Measurements from ENCODE around the gene MCF2L. TPM values are rescaled to one million over a fixed set of nuclear protein-coding genes. Genes with fewer than 3 reads are reported as not detected.

MCF2L gene
- total RNA-seq, 1 donor from 2014 or later: 6.7 TPM

- Mint-ChIP-seq H3K36me3 (ENCODE audit: low read depth) (peaks cover 1% of the 10 kb centered on the region), H3K4me1 (ENCODE audit: low read depth) (peaks cover 8% of the 10 kb centered on the region), H3K9me3 (ENCODE audit: low read depth) (peaks cover 9% of the 10 kb centered on the region), H3K4me3 (ENCODE audit: unreplicated experiment) (no peak overlapping the region), H3K27ac (ENCODE audit: unreplicated experiment) (no peak overlapping the region), H3K27me3 (ENCODE audit: low read depth) (peaks cover 17% of the 10 kb centered on the region)
- TF ChIP-seq, protein P1, sequence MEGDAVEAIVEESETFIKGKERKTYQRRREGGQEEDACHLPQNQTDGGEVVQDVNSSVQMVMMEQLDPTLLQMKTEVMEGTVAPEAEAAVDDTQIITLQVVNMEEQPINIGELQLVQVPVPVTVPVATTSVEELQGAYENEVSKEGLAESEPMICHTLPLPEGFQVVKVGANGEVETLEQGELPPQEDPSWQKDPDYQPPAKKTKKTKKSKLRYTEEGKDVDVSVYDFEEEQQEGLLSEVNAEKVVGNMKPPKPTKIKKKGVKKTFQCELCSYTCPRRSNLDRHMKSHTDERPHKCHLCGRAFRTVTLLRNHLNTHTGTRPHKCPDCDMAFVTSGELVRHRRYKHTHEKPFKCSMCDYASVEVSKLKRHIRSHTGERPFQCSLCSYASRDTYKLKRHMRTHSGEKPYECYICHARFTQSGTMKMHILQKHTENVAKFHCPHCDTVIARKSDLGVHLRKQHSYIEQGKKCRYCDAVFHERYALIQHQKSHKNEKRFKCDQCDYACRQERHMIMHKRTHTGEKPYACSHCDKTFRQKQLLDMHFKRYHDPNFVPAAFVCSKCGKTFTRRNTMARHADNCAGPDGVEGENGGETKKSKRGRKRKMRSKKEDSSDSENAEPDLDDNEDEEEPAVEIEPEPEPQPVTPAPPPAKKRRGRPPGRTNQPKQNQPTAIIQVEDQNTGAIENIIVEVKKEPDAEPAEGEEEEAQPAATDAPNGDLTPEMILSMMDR (IDR thresholded peaks at IDR 0.05): no peak
- no peak for DNase-seq (ENCODE audit: low spot score)
Measured at GRCh38 chr13:112928020-112928971, 40.7 kb upstream of the MCF2L start.

- DNase-seq (ENCODE audit: low spot score): no peak
- peaks cover 1% of the 10 kb centered on the region for H3K36me3 Mint-ChIP-seq (ENCODE audit: low read depth)
- peaks cover 8% of the 10 kb centered on the region for H3K4me1 Mint-ChIP-seq (ENCODE audit: low read depth)
- peaks cover 11% of the 10 kb centered on the region for H3K27me3 Mint-ChIP-seq (ENCODE audit: low read depth)
- H3K9me3 Mint-ChIP-seq (ENCODE audit: low read depth): peaks cover 9% of the 10 kb centered on the region
- TF ChIP-seq, protein P1 (IDR thresholded peaks at IDR 0.05): no peak
- no peak overlapping the region for H3K27ac Mint-ChIP-seq (ENCODE audit: unreplicated experiment)
- peak overlapping the region; percentile 37 for H3K4me3 Mint-ChIP-seq (ENCODE audit: unreplicated experiment)
Measured at GRCh38 chr13:112928972-112929782, 39.8 kb upstream of the MCF2L start.

GRCh38 chr13:112929783-112930055 is 39.3 kb upstream of the MCF2L start:
- H3K4me1 Mint-ChIP-seq (ENCODE audit: low read depth): peaks cover 8% of the 10 kb centered on the region
- H3K9me3 Mint-ChIP-seq (ENCODE audit: low read depth): peaks cover 9% of the 10 kb centered on the region
- no peak for DNase-seq (ENCODE audit: low spot score)
- no peak overlapping the region for H3K4me3 Mint-ChIP-seq (ENCODE audit: unreplicated experiment)
- H3K27ac Mint-ChIP-seq (ENCODE audit: unreplicated experiment): no peak overlapping the region
- peaks cover 11% of the 10 kb centered on the region for H3K27me3 Mint-ChIP-seq (ENCODE audit: low read depth)
- TF ChIP-seq, protein P1 (IDR thresholded peaks at IDR 0.05): no peak
- peaks cover 1% of the 10 kb centered on the region for H3K36me3 Mint-ChIP-seq (ENCODE audit: low read depth)

- no peak for DNase-seq (ENCODE audit: low spot score)
- peaks cover 9% of the 10 kb centered on the region for H3K9me3 Mint-ChIP-seq (ENCODE audit: low read depth)
- no peak overlapping the region for H3K4me3 Mint-ChIP-seq (ENCODE audit: unreplicated experiment)
- H3K27me3 Mint-ChIP-seq (ENCODE audit: low read depth): peaks cover 11% of the 10 kb centered on the region
- H3K27ac Mint-ChIP-seq (ENCODE audit: unreplicated experiment): no peak overlapping the region
- peaks cover 8% of the 10 kb centered on the region for H3K4me1 Mint-ChIP-seq (ENCODE audit: low read depth)
- TF ChIP-seq, protein P1 (IDR thresholded peaks at IDR 0.05): no peak
- H3K36me3 Mint-ChIP-seq (ENCODE audit: low read depth): peaks cover 1% of the 10 kb centered on the region
Measured at GRCh38 chr13:112930192-112930591, 38.8 kb upstream of the MCF2L start.

All from chondrocyte (in vitro differentiated cells).